ENCODE results near the gene TGM6. TPM values are rescaled to one million over a fixed set of nuclear protein-coding genes. Genes with fewer than 3 reads are reported as not detected.

Gene TGM6
- total and polyA plus RNA-seq, 7 experiments from 2014 or later, result not detected

DNA sequence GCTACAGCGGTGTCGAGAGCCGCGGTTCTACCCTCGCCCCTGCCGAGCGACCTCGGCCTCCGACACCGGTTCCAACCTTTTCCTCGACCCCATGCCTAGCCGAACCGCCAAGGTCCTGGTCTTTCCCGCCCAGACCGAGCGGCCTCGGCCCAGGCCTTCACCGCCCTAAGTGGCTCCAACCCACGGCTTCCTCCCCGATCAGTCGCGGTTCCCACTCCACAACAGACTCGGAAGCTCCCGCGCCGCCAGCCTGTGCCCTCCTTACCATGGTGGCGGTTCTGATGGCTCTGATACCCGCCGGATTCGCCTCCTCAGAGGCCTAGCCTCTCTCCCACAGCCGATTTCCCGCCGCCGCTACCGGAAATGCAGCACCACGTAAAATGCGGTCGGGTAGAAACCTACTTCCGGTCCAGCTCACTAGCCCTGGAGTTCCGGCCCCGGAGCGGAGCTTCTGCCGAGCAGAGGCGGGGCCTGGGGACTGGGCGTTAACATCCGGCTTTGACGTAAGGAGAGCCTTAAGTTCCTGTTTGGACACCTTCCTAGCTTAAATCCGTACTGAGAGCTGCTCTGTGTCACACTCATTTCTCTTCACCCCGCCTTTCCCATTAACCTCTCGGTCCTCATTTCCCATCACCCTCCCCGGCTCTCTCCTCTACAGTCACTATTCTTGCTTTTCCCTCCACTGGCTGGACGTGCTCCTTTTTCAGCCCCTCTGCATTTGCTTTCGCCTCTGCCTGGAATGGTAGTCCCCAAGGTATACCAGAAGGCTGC is 89.9 kb downstream of the TGM6 start, which contains the start of gene SNRPB:
TSS of gene SNRPB (minus strand) at position 367 of the 771 bp plus-strand sequence. CDS start at position 268, 99 bp downstream.
- Histone ChIP-seq H3K4me1 (ENCODE audit: control insufficient read depth in 2 of 2, insufficient read depth in 2 of 2, low read length in 2 of 2) (peaks cover 17 to 18% of the 10 kb centered on the region in 2 donors), H3K27me3 (ENCODE audit: control insufficient read depth in 2 of 2, insufficient read depth in 2 of 2, low read length in 2 of 2) (no peaks in the 10 kb centered on the region), H3K9me3 (ENCODE audit: control insufficient read depth in 2 of 3, low read length in 3 of 3) (no peaks in the 10 kb centered on the region), H3K4me3 (ENCODE audit: low read length) (peak within 1 kb of the TSS; percentile 70), H3K36me3 (ENCODE audit: control insufficient read depth in 2 of 3, insufficient read depth in 3 of 3, low read length in 3 of 3) (peaks cover 4 to 36% (median 7%) of the 10 kb centered on the region in 3 experiments), H3K27ac (ENCODE audit: low read depth, low read length) (peak within 1 kb of the TSS; percentile 93)
- intact Hi-C loops (cut with micrococcal nuclease), result loop anchor here (1.0 to 5.0 kb wide), 9 partner anchors 38 to 1352 kb away; partner anchors contain the start of genes NOP56 (in 2 of the 2), ITPA (in 1 of the 2), LZTS3 (in 1 of the 2) and PSMF1 (in 1 of the 2)
- ChIA-PET POLR2A (interaction anchor here (0.9 to 2.4 kb wide), 16 partner anchors 10 to 370 kb away, joined by 3 to 34 read pairs (median 6); partner anchors contain the start of genes IDH3B, NOP56, PCED1A and VPS16), CTCF (interaction anchor here (1.2 kb wide), 1 partner anchor 52 kb away, joined by 4 read pairs; no protein-coding TSS in a partner anchor)
- DNase-seq (peak; percentile 87 to 97 (median 96)), ATAC-seq (peak; percentile 97)
- Mint-ChIP-seq H3K4me3 (peak within 1 kb of the TSS; percentile 88 to 99 (median 98)), H3K4me1 (peaks cover 27 to 45% (median 39%) of the 10 kb centered on the region in 7 donors), H3K9me3 (peaks cover 0 to 5% (median 0%) of the 10 kb centered on the region in 11 donors), H3K36me3 (peaks cover 8 to 34% (median 15%) of the 10 kb centered on the region in 5 donors), H3K27ac (peak within 1 kb of the TSS; percentile 91 to 100 (median 98)), H3K27me3 (peaks cover 0 to 2% (median 0%) of the 10 kb centered on the region in 5 donors)

DNA sequence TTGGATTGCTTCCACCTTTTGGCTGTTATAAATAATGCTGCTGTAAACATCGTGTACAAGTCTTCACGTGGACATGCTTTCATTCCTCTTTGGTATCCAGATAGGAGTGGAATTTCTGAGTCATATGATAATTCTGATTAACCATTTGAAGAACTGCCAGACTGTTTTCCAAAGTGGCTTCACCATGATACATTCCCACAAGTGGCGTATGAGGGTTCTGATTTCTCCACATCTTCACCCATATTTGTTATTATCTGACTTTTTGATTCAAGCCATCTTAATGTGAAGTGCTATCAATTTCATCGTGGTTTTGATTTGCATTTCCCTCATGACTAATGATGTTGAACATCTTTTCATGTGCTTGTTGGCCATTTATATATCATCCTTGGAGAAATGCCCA is 92.8 kb downstream of the TGM6 start:
- peaks cover 16 to 32% (median 20%) of the 10 kb centered on the region in 7 donors for H3K4me1 Mint-ChIP-seq
- Histone ChIP-seq H3K36me3 (ENCODE audit: control insufficient read depth in 2 of 3, insufficient read depth in 3 of 3, low read length in 3 of 3) (peaks cover 0 to 8% (median 0%) of the 10 kb centered on the region in 3 experiments), H3K27me3 (ENCODE audit: control insufficient read depth in 2 of 2, insufficient read depth in 2 of 2, low read length in 2 of 2) (no peaks in the 10 kb centered on the region), H3K4me3 (ENCODE audit: low read length) (no peak overlapping the region), H3K9me3 (ENCODE audit: control insufficient read depth in 2 of 3, low read length in 3 of 3) (no peaks in the 10 kb centered on the region), H3K27ac (ENCODE audit: low read depth, low read length) (no peak overlapping the region), H3K4me1 (ENCODE audit: control insufficient read depth in 2 of 2, insufficient read depth in 2 of 2, low read length in 2 of 2) (peaks cover 14 to 16% of the 10 kb centered on the region in 2 donors)
- H3K27ac Mint-ChIP-seq, result peak overlapping the region in 1 of 9 donors; percentile 8
- no peak overlapping the region for H3K4me3 Mint-ChIP-seq
- ATAC-seq, result no peak
- POLR2A ChIA-PET, result no interaction called here
- no peak for DNase-seq
- peaks cover 0 to 5% (median 0%) of the 10 kb centered on the region in 11 donors for H3K9me3 Mint-ChIP-seq
- intact Hi-C loops (cut with micrococcal nuclease), result loop anchor here in 1 of 2 donors (5.0 kb wide), 1 partner anchor 699 kb away; the partner anchor contains the start of gene LZTS3
- CTCF ChIA-PET, result no interaction called here
- H3K27me3 Mint-ChIP-seq, result peaks cover 0 to 2% (median 0%) of the 10 kb centered on the region in 5 donors
- peaks cover 0 to 24% (median 12%) of the 10 kb centered on the region in 5 donors for H3K36me3 Mint-ChIP-seq

DNA sequence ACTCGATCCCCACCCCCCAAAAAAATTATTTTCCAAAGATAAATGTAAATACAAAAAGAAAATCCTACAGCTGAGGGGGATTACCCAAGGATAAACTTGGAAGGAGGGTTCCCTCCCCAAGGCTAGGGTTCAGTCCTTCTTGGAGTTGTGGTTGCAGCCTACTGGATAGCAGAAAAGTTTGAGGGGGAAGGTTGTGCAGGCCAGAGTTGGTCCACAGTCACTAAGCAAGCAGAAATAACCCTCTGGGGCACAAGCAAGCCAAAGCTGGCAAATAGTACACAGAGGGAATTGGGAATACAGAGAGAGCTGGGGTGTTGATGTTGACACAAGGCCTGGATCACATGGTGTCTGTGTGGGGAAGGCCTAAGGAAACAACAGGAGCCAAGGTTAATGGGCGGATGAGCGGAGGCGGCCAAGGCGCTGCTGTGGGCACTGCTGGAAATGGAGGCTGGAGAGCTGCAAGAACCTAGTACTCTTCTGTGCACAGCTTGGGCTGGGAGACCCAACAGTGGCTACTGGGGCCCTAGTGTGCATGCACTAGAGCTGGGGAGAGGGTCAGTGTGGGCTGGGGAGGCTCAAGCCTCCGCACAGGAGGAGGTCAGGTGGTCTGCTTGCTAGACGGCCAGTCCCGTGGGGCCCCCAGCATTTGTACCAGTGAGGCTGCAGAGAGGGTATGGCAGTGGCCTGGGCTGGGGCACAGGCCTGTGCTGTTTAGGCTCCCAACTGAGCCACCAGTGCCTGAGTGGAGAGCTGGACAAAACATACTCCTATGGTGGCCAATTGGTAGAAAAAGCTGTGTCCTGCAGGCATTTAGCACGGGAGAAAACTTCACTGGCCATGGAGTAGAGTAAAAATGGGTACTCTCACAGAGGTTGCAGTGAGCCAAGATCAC is 95.4 kb downstream of the TGM6 start:
- H3K4me3 Mint-ChIP-seq, result no peak overlapping the region
- H3K27me3 Mint-ChIP-seq, result no peaks in the 10 kb centered on the region
- no peak overlapping the region for H3K27ac ChIP-seq (ENCODE audit: low read depth, low read length)
- intact Hi-C loops (cut with micrococcal nuclease), result no loop called here
- peaks cover 2 to 7% (median 3%) of the 10 kb centered on the region in 7 donors for H3K4me1 Mint-ChIP-seq
- no peak for DNase-seq
- peaks cover 1 to 2% of the 10 kb centered on the region in 2 donors for H3K4me1 ChIP-seq (ENCODE audit: control insufficient read depth in 2 of 2, insufficient read depth in 2 of 2, low read length in 2 of 2)
- H3K9me3 Mint-ChIP-seq, result peaks cover 0 to 10% (median 4%) of the 10 kb centered on the region in 11 donors
- H3K4me3 ChIP-seq (ENCODE audit: low read length), result no peak overlapping the region
- no peaks in the 10 kb centered on the region for H3K27me3 ChIP-seq (ENCODE audit: control insufficient read depth in 2 of 2, insufficient read depth in 2 of 2, low read length in 2 of 2)
- H3K36me3 ChIP-seq (ENCODE audit: control insufficient read depth in 2 of 3, insufficient read depth in 3 of 3, low read length in 3 of 3), result peaks cover 0 to 8% (median 0%) of the 10 kb centered on the region in 3 experiments
- ChIA-PET CTCF (no interaction called here), POLR2A (interaction anchor here (0.9 kb wide), 1 partner anchor 19 kb away, joined by 3 read pairs; no protein-coding TSS in a partner anchor)
- no peak overlapping the region for H3K27ac Mint-ChIP-seq
- peaks cover 0 to 9% (median 0%) of the 10 kb centered on the region in 3 experiments for H3K9me3 ChIP-seq (ENCODE audit: control insufficient read depth in 2 of 3, low read length in 3 of 3)
- H3K36me3 Mint-ChIP-seq, result peaks cover 6 to 34% (median 29%) of the 10 kb centered on the region in 5 donors
- ATAC-seq, result no peak

DNA sequence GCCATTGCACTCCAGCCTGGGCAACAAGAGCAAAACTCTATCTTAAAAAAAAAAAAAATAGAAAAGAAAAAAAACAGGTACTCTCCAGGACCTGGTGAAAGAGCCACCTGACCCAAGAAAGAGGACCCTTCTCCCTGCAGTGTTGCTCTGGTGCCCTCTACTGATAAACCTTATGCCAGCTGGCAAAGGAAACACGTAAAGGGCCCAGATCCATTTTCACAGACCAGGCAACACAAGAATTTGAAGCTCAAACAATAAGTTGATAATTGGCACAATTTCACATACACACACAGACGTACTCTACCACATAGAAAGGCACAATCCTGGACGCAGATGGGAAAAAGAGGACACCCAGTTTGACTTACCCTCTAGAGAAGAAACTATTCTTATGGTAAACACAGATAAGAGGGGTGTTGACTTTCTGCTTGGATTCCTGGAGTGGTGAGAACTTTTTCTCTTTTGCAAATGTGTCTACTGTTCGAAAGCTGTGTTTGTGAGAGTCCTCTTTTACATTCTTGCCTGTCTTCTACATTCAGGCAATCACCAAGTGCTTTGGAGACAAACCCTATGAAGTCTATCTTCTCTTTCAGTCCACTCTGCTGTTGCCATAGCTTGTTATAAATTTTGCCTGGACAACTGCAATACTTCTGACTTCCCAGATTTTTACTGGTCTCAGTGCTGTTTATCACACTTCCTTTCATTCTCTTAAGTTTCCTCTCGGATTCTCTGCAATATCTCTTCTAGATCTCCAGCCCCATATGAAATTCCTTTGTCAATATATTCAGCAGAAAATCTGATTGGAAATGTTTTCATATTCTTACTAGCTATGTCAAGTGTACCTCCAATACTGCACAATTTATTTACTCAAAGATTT is 96.3 kb downstream of the TGM6 start:
- H3K36me3 ChIP-seq (ENCODE audit: control insufficient read depth in 2 of 3, insufficient read depth in 3 of 3, low read length in 3 of 3), result peaks cover 0 to 15% (median 0%) of the 10 kb centered on the region in 3 experiments
- H3K9me3 ChIP-seq (ENCODE audit: control insufficient read depth in 2 of 3, low read length in 3 of 3), result peaks cover 0 to 9% (median 0%) of the 10 kb centered on the region in 3 experiments
- intact Hi-C loops (cut with micrococcal nuclease), result no loop called here
- H3K4me3 ChIP-seq (ENCODE audit: low read length), result no peak overlapping the region
- H3K36me3 Mint-ChIP-seq, result peaks cover 12 to 42% (median 36%) of the 10 kb centered on the region in 5 donors
- no peak overlapping the region for H3K27ac Mint-ChIP-seq
- no peaks in the 10 kb centered on the region for H3K4me1 ChIP-seq (ENCODE audit: control insufficient read depth in 2 of 2, insufficient read depth in 2 of 2, low read length in 2 of 2)
- H3K27ac ChIP-seq (ENCODE audit: low read depth, low read length), result no peak overlapping the region
- no peak overlapping the region for H3K4me3 Mint-ChIP-seq
- ATAC-seq (no peak), DNase-seq (no peak)
- ChIA-PET POLR2A (interaction anchor here (0.9 kb wide), 1 partner anchor 18 kb away, joined by 3 read pairs; no protein-coding TSS in a partner anchor), CTCF (interaction anchor here (0.8 kb wide), 1 partner anchor 23 kb away, joined by 7 read pairs; no protein-coding TSS in a partner anchor)
- H3K4me1 Mint-ChIP-seq, result peaks cover 0 to 3% (median 0%) of the 10 kb centered on the region in 7 donors
- H3K27me3 ChIP-seq (ENCODE audit: control insufficient read depth in 2 of 2, insufficient read depth in 2 of 2, low read length in 2 of 2), result no peaks in the 10 kb centered on the region
- H3K27me3 Mint-ChIP-seq, result no peaks in the 10 kb centered on the region
- peaks cover 0 to 15% (median 6%) of the 10 kb centered on the region in 11 donors for H3K9me3 Mint-ChIP-seq

DNA sequence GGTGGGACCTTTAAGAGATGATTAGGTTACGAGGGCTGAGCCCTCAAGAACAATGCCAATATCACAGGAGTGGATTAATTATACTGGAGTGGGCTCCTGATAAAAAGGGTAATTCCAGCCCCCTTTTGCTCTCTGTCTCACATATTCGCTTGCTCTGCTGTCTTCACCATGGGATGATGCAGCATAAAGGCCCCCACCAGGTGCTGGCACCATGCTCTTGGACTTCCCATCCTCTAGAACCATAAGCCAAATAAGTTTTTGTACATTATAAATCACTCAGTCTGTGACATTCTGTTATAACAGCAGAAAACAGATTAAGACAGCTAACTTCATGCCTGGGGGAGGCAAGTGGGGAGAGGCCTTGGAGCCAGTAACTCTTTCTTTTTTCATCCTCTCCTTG is 99.7 kb downstream of the TGM6 start:
- POLR2A ChIA-PET, result no interaction called here
- Histone ChIP-seq H3K27me3 (ENCODE audit: control insufficient read depth in 2 of 2, insufficient read depth in 2 of 2, low read length in 2 of 2) (no peaks in the 10 kb centered on the region), H3K9me3 (ENCODE audit: control insufficient read depth in 2 of 3, low read length in 3 of 3) (peaks cover 0 to 9% (median 0%) of the 10 kb centered on the region in 3 experiments), H3K4me3 (ENCODE audit: low read length) (no peak overlapping the region), H3K27ac (ENCODE audit: low read depth, low read length) (no peak overlapping the region), H3K36me3 (ENCODE audit: control insufficient read depth in 2 of 3, insufficient read depth in 3 of 3, low read length in 3 of 3) (peaks cover 0 to 46% (median 0%) of the 10 kb centered on the region in 3 experiments), H3K4me1 (ENCODE audit: control insufficient read depth in 2 of 2, insufficient read depth in 2 of 2, low read length in 2 of 2) (no peaks in the 10 kb centered on the region)
- Mint-ChIP-seq H3K4me3 (no peak overlapping the region), H3K9me3 (peaks cover 0 to 16% (median 6%) of the 10 kb centered on the region in 11 donors), H3K27me3 (no peaks in the 10 kb centered on the region), H3K27ac (no peak overlapping the region), H3K4me1 (peaks cover 0 to 2% (median 0%) of the 10 kb centered on the region in 7 donors), H3K36me3 (peaks cover 34 to 69% (median 65%) of the 10 kb centered on the region in 5 donors)
- DNase-seq (no peak), ATAC-seq (no peak)
- CTCF ChIA-PET, result no interaction called here
- intact Hi-C loops (cut with micrococcal nuclease), result no loop called here
